HG03521 (cell line): Measurements from ENCODE around the gene TWF2.

ENCODE experiments used
- ATAC-seq: cut with Tn5 transposase; IDR thresholded peaks from one replicate; pipeline ENCODE4 v1.9.1; 2021; ENCODE audit warnings: mild to moderate bottlenecking, moderate library complexity; ENCODE audit not compliant: unreplicated experiment

The TWF2 gene

GRCh38 chr3:52183786-52184445 is 55.0 kb downstream of the TWF2 start:
- ATAC-seq: no peak

GRCh38 chr3:52182691-52183090 is 56.3 kb downstream of the TWF2 start:
- ATAC-seq: no peak

- ATAC-seq: no peak
Measured at GRCh38 chr3:52182196-52182595, 56.8 kb downstream of the TWF2 start.

DNA sequence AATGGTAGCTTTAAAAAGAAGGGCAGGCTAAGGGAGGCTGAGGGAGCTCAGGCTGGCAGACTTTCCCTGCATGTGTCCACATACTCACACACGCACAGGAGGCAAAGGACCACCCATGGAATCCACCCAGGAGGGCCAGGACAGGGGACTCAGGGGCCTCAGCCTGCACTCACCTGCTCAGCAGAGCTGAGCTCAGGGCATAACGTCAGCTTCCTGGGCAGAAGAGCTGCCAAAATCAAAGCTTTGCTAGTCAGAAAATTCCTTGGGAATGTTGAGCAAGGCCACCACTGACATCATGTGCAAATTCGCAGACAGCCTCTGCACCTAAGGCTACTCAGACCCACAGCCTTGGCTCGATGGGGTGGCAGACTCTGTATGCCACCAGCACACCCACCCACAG is 57.4 kb downstream of the TWF2 start:
- ATAC-seq: no peak
